Tibial nerve (tissue), 3 donors: ENCODE results near the gene ZSCAN22.
"Not testable (repeated sequence)": the region's sequence is repeated elsewhere in the genome, so short reads cannot be mapped to it uniquely, and the experiment has no call there.

Source experiments
- POLR2A ChIP-seq, 2 donors: fragments of 450-650 bp; IDR thresholded peaks; one replicate each; pipeline ENCODE4 v1.6.1; 2017; ENCODE audit warnings: antibody characterized with exemption in 2 of 2, mild to moderate bottlenecking in 2 of 2, moderate library complexity in 2 of 2
- TF ChIP-seq, protein P1 (sequence below), 5 experiments: fragments of 200-600 bp in 3 of 5; fragments of 450-650 bp in 2 of 5; sonication (generic) in 3 of 5; IDR thresholded peaks; one replicate each; pipeline ENCODE4 v1.5.1; 2016 to 2019; ENCODE audit warnings: antibody characterized with exemption in 5 of 5, mild to moderate bottlenecking in 3 of 5, moderate library complexity in 2 of 5

DNA sequence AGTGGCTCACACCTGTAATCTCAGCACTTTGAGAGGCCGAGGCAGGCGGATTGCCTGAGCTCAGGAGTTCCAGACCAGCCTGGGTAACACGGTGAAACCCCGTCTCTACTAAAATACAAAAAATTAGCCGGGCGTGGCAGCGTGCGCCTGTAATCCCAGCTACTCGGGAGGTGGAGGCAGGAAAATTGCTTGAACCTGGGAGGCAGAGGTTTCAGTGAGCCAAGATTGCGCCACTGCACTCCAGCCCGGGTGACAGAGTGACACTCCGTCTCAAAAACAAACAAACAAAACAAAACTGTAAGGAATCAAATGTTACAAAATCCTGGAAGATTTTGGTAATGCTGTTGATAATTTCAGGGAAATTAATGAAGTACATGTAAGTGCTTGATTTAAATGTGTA lies 21.3 kb downstream of the ZSCAN22 start:
- TF ChIP-seq, protein P1, sequence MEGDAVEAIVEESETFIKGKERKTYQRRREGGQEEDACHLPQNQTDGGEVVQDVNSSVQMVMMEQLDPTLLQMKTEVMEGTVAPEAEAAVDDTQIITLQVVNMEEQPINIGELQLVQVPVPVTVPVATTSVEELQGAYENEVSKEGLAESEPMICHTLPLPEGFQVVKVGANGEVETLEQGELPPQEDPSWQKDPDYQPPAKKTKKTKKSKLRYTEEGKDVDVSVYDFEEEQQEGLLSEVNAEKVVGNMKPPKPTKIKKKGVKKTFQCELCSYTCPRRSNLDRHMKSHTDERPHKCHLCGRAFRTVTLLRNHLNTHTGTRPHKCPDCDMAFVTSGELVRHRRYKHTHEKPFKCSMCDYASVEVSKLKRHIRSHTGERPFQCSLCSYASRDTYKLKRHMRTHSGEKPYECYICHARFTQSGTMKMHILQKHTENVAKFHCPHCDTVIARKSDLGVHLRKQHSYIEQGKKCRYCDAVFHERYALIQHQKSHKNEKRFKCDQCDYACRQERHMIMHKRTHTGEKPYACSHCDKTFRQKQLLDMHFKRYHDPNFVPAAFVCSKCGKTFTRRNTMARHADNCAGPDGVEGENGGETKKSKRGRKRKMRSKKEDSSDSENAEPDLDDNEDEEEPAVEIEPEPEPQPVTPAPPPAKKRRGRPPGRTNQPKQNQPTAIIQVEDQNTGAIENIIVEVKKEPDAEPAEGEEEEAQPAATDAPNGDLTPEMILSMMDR (IDR thresholded peaks at IDR 0.05) = not testable (repeated sequence)
- not testable (repeated sequence) for TF ChIP-seq POLR2A (IDR thresholded peaks at IDR 0.05)
